Breast epithelium (tissue), 4 donors: ENCODE results near the gene CCDC107. TPM values are rescaled to one million over a fixed set of nuclear protein-coding genes. Genes with fewer than 3 reads are reported as not detected.

ENCODE experiments used
- DNase-seq, 2 donors: peaks; one replicate each; pipeline ENCODE4 v3.0.0-alpha.2; 2019; ENCODE audit warnings: low spot score in 2 of 2
- H3K27ac ChIP-seq, 2 donors: fragments of 200-600 bp; sonication (generic) in 1 of 2; one replicate each; pipeline ENCODE4 v1.5.1; 2016 to 2019; ENCODE audit warnings: mild to moderate bottlenecking in 1 of 2
- H3K27me3 ChIP-seq, 2 donors: fragments of 200-600 bp; sonication (generic) in 1 of 2; one replicate each; pipeline versions ENCODE4 v1.5.1 to v1.6.0; 2017 to 2019; ENCODE audit warnings: control low read depth in 1 of 2, mild to moderate bottlenecking in 1 of 2
- H3K36me3 ChIP-seq: fragments of 200-600 bp; one replicate; pipeline ENCODE4 v1.5.1; 2019
- H3K4me1 ChIP-seq, 2 donors: fragments of 200-600 bp; sonication (generic); one replicate each; pipeline ENCODE4 v1.5.1; 2016 to 2019; ENCODE audit warnings: control low read depth in 1 of 2
- H3K4me3 ChIP-seq, 3 donors: fragments of 200-600 bp; sonication (generic); 1 replicate in 2 of 3; 2 replicates in 1 of 3; pipeline ENCODE4 v1.5.1; 2016 to 2019; ENCODE audit warnings: mild to moderate bottlenecking in 3 of 3, moderate library complexity in 2 of 3
- H3K9me3 ChIP-seq, 2 donors: fragments of 200-600 bp; sonication (generic) in 1 of 2; one replicate each; pipeline ENCODE4 v1.5.1; 2016 to 2019; ENCODE audit warnings: control low read depth in 1 of 2
- CTCF ChIP-seq, 3 donors: fragments of 450-650 bp; IDR thresholded peaks; one replicate each; pipeline ENCODE4 v1.5.1; 2016 to 2017; ENCODE audit warnings: antibody characterized with exemption in 3 of 3, mild to moderate bottlenecking in 3 of 3, moderate library complexity in 3 of 3
- POLR2A ChIP-seq: fragments of 450-650 bp; IDR thresholded peaks from one replicate; pipeline ENCODE4 v1.6.1; 2016; ENCODE audit warnings: antibody characterized with exemption, mild to moderate bottlenecking, moderate library complexity
- POLR2AphosphoS5 ChIP-seq, 3 donors: sonication (generic); formaldehyde crosslinking; IDR thresholded peaks; one replicate each; pipeline ENCODE4 v1.6.1; 2017; ENCODE audit warnings: antibody characterized with exemption in 3 of 3
- intact Hi-C: fragments of 100-400 bp; cut with DNase I; formaldehyde crosslinking; loops from one replicate; pipeline ENCODE4 v1.15.1; 2023; ENCODE audit warnings: low total_unique reads
- total RNA-seq, 3 donors: library from RNA; depleted of rRNA; stranded (reverse); fragments of >200 nt; gene quantifications; one replicate each; pipeline ENCODE4 v1.1.0, GENCODE V29; 2016

Gene CCDC107
- total RNA-seq, 3 donors from 2014 or later, result 18.3 to 102 (median 35.4) TPM

GRCh38 chr9:35650341-35651158, 7.5 kb upstream of the CCDC107 start, which contains the start of gene SIT1:
SIT1 (minus strand) TSS chr9:35650931; CDS start chr9:35650853, 78 bp downstream.
- H3K27ac ChIP-seq, result peak within 1 kb of the TSS; percentile 7 to 66
- H3K4me3 ChIP-seq, result peak within 1 kb of the TSS in 2 of 3 donors; percentile 3 to 7
- H3K27me3 ChIP-seq, result no peaks in the 10 kb centered on the region
- no peaks in the 10 kb centered on the region for H3K9me3 ChIP-seq
- no peak for DNase-seq
- no peak for TF ChIP-seq POLR2AphosphoS5 (IDR thresholded peaks at IDR 0.05)
- no peak for TF ChIP-seq CTCF (IDR thresholded peaks at IDR 0.05)
- TF ChIP-seq POLR2A, result no peak
- intact Hi-C loops, result loop anchor here (5.0 kb wide), 1 partner anchor 43 kb away; the partner anchor contains the start of gene TESK1
- H3K4me1 ChIP-seq, result no peaks in the 10 kb centered on the region
- H3K36me3 ChIP-seq, result no peaks in the 10 kb centered on the region

GRCh38 chr9:35651956-35652828, 5.9 kb upstream of the CCDC107 start:
- TF ChIP-seq POLR2A (no peak), POLR2AphosphoS5 (IDR thresholded peaks at IDR 0.05) (no peak), CTCF (IDR thresholded peaks at IDR 0.05) (no peak)
- intact Hi-C loops, result loop anchor here (5.0 kb wide), 1 partner anchor 45 kb away; the partner anchor contains the start of gene TESK1
- no peaks in the 10 kb centered on the region for H3K4me1 ChIP-seq

GRCh38 chr9:35652829-35653209, 5.3 kb upstream of the CCDC107 start:
- no peak overlapping the region for H3K4me3 ChIP-seq
- H3K27ac ChIP-seq, result no peak overlapping the region
- no peak for TF ChIP-seq POLR2A
- no peak for TF ChIP-seq POLR2AphosphoS5 (IDR thresholded peaks at IDR 0.05)
- TF ChIP-seq CTCF (IDR thresholded peaks at IDR 0.05), result no peak
- no peak for DNase-seq
- H3K9me3 ChIP-seq, result no peaks in the 10 kb centered on the region
- intact Hi-C loops, result loop anchor here (5.0 kb wide), 1 partner anchor 46 kb away; the partner anchor contains the start of gene TESK1
- H3K27me3 ChIP-seq, result no peaks in the 10 kb centered on the region
- no peaks in the 10 kb centered on the region for H3K4me1 ChIP-seq
- H3K36me3 ChIP-seq, result no peaks in the 10 kb centered on the region

More at GRCh38 chr9:35651956-35652828, 5.9 kb upstream of the CCDC107 start:
- H3K27me3 ChIP-seq, result no peaks in the 10 kb centered on the region
- H3K4me3 ChIP-seq, result no peak overlapping the region
- no peaks in the 10 kb centered on the region for H3K36me3 ChIP-seq
- no peak overlapping the region for H3K27ac ChIP-seq
- H3K9me3 ChIP-seq, result no peaks in the 10 kb centered on the region
- DNase-seq, result no peak

GRCh38 chr9:35653611-35654010, 4.5 kb upstream of the CCDC107 start:
- Histone ChIP-seq H3K27ac (no peak overlapping the region), H3K36me3 (no peaks in the 10 kb centered on the region), H3K4me1 (no peaks in the 10 kb centered on the region), H3K9me3 (no peaks in the 10 kb centered on the region), H3K4me3 (no peak overlapping the region), H3K27me3 (no peaks in the 10 kb centered on the region)
- intact Hi-C loops, result loop anchor here (5.0 kb wide), 1 partner anchor 46 kb away; the partner anchor contains the start of gene TESK1
- TF ChIP-seq POLR2AphosphoS5 (IDR thresholded peaks at IDR 0.05) (no peak), POLR2A (no peak), CTCF (IDR thresholded peaks at IDR 0.05) (no peak)
- DNase-seq, result no peak
